ENCODE data around the gene CD163L1.
"Not testable (repeated sequence)": the region's sequence is repeated elsewhere in the genome, so short reads cannot be mapped to it uniquely, and the experiment has no call there.

The CD163L1 gene

GRCh38 chr12:7444076-7444475 is at the start of gene CD163L1:
CD163L1 (minus strand) TSS chr12:7444153; CDS start chr12:7444127, 26 bp downstream.
- in situ Hi-C loops (cut with MboI; ENCODE audit: low sequenced_read_pairs) = no loop called here

- in situ Hi-C loops (cut with MboI; ENCODE audit: low sequenced_read_pairs) = no loop called here
Measured at GRCh38 chr12:7493006-7493405, 49.1 kb upstream of the CD163L1 start.

- in situ Hi-C loops (cut with MboI; ENCODE audit: low sequenced_read_pairs) = no loop called here
Measured at GRCh38 chr12:7486512-7486911, 42.6 kb upstream of the CD163L1 start.

- in situ Hi-C loops (cut with MboI; ENCODE audit: low sequenced_read_pairs) = no loop called here
Measured at GRCh38 chr12:7485095-7485494, 41.1 kb upstream of the CD163L1 start.

GRCh38 chr12:7483343-7483742 is 39.4 kb upstream of the CD163L1 start:
- in situ Hi-C loops (cut with MboI; ENCODE audit: low sequenced_read_pairs) = no loop called here

GRCh38 chr12:7479771-7480170 is 35.8 kb upstream of the CD163L1 start:
- in situ Hi-C loops (cut with MboI; ENCODE audit: low sequenced_read_pairs) = no loop called here

- in situ Hi-C loops (cut with MboI; ENCODE audit: low sequenced_read_pairs) = no loop called here
Measured at GRCh38 chr12:7472060-7472459, 28.1 kb upstream of the CD163L1 start.

- in situ Hi-C loops (cut with MboI; ENCODE audit: low sequenced_read_pairs) = no loop called here
Measured at GRCh38 chr12:7460375-7461259, 16.7 kb upstream of the CD163L1 start.

- in situ Hi-C loops (cut with MboI; ENCODE audit: low sequenced_read_pairs) = no loop called here
Measured at GRCh38 chr12:7459973-7460372, 16.0 kb upstream of the CD163L1 start.

GRCh38 chr12:7451756-7452155 is 7.8 kb upstream of the CD163L1 start:
- in situ Hi-C loops (cut with MboI; ENCODE audit: low sequenced_read_pairs) = no loop called here

GRCh38 chr12:7450667-7451066 is 6.7 kb upstream of the CD163L1 start:
- in situ Hi-C loops (cut with MboI; ENCODE audit: low sequenced_read_pairs) = no loop called here

GRCh38 chr12:7448099-7448498 is 4.1 kb upstream of the CD163L1 start:
- in situ Hi-C loops (cut with MboI; ENCODE audit: low sequenced_read_pairs) = no loop called here

GRCh38 chr12:7444537-7444936 is 584 bp upstream of the CD163L1 start:
- in situ Hi-C loops (cut with MboI; ENCODE audit: low sequenced_read_pairs) = no loop called here

- in situ Hi-C loops (cut with MboI; ENCODE audit: low sequenced_read_pairs) = no loop called here
Measured at GRCh38 chr12:7441216-7441615, 2.7 kb downstream of the CD163L1 start.

- in situ Hi-C loops (cut with MboI; ENCODE audit: low sequenced_read_pairs) = no loop called here
Measured at GRCh38 chr12:7439579-7440505, 4.1 kb downstream of the CD163L1 start.

- in situ Hi-C loops (cut with MboI; ENCODE audit: low sequenced_read_pairs) = not testable (repeated sequence)
Measured at GRCh38 chr12:7438291-7438995, 5.5 kb downstream of the CD163L1 start.

- in situ Hi-C loops (cut with MboI; ENCODE audit: low sequenced_read_pairs) = not testable (repeated sequence)
Measured at GRCh38 chr12:7437494-7437893, 6.5 kb downstream of the CD163L1 start.

GRCh38 chr12:7434670-7435069 is 9.3 kb downstream of the CD163L1 start:
- in situ Hi-C loops (cut with MboI; ENCODE audit: low sequenced_read_pairs) = no loop called here

GRCh38 chr12:7433276-7433822 is 10.6 kb downstream of the CD163L1 start:
- in situ Hi-C loops (cut with MboI; ENCODE audit: low sequenced_read_pairs) = no loop called here

- in situ Hi-C loops (cut with MboI; ENCODE audit: low sequenced_read_pairs) = no loop called here
Measured at GRCh38 chr12:7431993-7432685, 11.8 kb downstream of the CD163L1 start.

All from hTERT RPE-1 (cell line).